OCI-LY3 (cell line): ENCODE measurements around the gene CCDC13.

ENCODE experiments used
- H2AFZ ChIP-seq: fragments of 200-600, 300-600 bp; shearing (Covaris generic); 2 replicates; pipeline ENCODE4 v1.6.0; 2014; ENCODE audit warnings: antibody characterized with exemption, low read depth, low read length
- H3K27ac ChIP-seq: fragments of 200-600, 300-600 bp; sonication (generic); 2 replicates; pipeline ENCODE4 v1.5.1; 2014; ENCODE audit warnings: mild to moderate bottlenecking, low read length, moderate library complexity, mixed read lengths
- H3K27me3 ChIP-seq: fragments of 200-600, 300-600 bp; sonication (generic); 2 replicates; pipeline ENCODE4 v1.6.1; 2014; ENCODE audit warnings: low read depth, low read length, mixed read lengths
- H3K36me3 ChIP-seq: fragments of 200-600, 300-600 bp; sonication (generic); replicated peaks from 2 replicates; pipeline ENCODE3; 2014; ENCODE audit warnings: low read depth, low read length, mixed read lengths
- H3K4me1 ChIP-seq: fragments of 300-600, 200-600 bp; sonication (generic); 2 replicates; pipeline ENCODE4 v1.6.1; 2014; ENCODE audit warnings: low read length, mixed read lengths
- H3K4me2 ChIP-seq: fragments of 200-600, 300-600 bp; sonication (generic); 2 replicates; pipeline ENCODE4 v1.6.1; 2014; ENCODE audit warnings: low read length, mixed read lengths
- H3K4me3 ChIP-seq: fragments of 300-600, 200-600 bp; sonication (generic); 2 replicates; pipeline ENCODE4 v1.5.1; 2014; ENCODE audit warnings: antibody characterized with exemption, mild to moderate bottlenecking, low read length, moderate library complexity
- H3K79me2 ChIP-seq: fragments of 300-600, 200-600 bp; shearing (Covaris generic); 2 replicates; pipeline ENCODE4 v1.6.1; 2014; ENCODE audit warnings: mild to moderate bottlenecking, low read length, mixed read lengths
- H3K9ac ChIP-seq: fragments of 300-600, 200-600 bp; shearing (Covaris generic); 2 replicates; pipeline ENCODE4 v1.6.0; 2014; ENCODE audit warnings: mild to moderate bottlenecking, low read length, moderate library complexity
- H3K9me3 ChIP-seq: fragments of 200-600, 300-600 bp; shearing (Covaris generic); 2 replicates; pipeline ENCODE4 v1.6.1; 2014; ENCODE audit warnings: low read length, mixed read lengths; ENCODE audit not compliant: insufficient read depth
- H4K20me1 ChIP-seq: fragments of 200-600, 300-600 bp; sonication (generic); 2 replicates; pipeline ENCODE4 v1.6.1; 2016; ENCODE audit warnings: low read length, mixed read lengths; ENCODE audit not compliant: insufficient read depth
- EZH2phosphoT487 ChIP-seq: fragments of 200-600 bp; shearing (Covaris generic); IDR thresholded peaks from 2 replicates; pipeline ENCODE4 v1.6.1; 2018; ENCODE audit warnings: antibody characterized with exemption, mixed run types, low read depth
- TF ChIP-seq, protein P1 (sequence below): fragments of 200-600, 300-600 bp; sonication (generic); IDR thresholded peaks from 2 replicates; pipeline ENCODE4 v1.5.1; 2014; ENCODE audit warnings: antibody characterized with exemption, low read length, low read depth

The CCDC13 gene

GRCh38 chr3:42755681-42756578 lies 17.1 kb downstream of the CCDC13 start:
- Histone ChIP-seq H3K4me3 (no peak overlapping the region), H3K36me3 (no peaks in the 10 kb centered on the region), H4K20me1 (no peaks in the 10 kb centered on the region), H2AFZ (no peak overlapping the region), H3K4me1 (no peaks in the 10 kb centered on the region), H3K9ac (no peak overlapping the region), H3K27ac (no peak overlapping the region), H3K27me3 (peaks cover 20% of the 10 kb centered on the region), H3K9me3 (no peaks in the 10 kb centered on the region), H3K4me2 (no peak overlapping the region), H3K79me2 (no peaks in the 10 kb centered on the region)
- TF ChIP-seq, protein P1, sequence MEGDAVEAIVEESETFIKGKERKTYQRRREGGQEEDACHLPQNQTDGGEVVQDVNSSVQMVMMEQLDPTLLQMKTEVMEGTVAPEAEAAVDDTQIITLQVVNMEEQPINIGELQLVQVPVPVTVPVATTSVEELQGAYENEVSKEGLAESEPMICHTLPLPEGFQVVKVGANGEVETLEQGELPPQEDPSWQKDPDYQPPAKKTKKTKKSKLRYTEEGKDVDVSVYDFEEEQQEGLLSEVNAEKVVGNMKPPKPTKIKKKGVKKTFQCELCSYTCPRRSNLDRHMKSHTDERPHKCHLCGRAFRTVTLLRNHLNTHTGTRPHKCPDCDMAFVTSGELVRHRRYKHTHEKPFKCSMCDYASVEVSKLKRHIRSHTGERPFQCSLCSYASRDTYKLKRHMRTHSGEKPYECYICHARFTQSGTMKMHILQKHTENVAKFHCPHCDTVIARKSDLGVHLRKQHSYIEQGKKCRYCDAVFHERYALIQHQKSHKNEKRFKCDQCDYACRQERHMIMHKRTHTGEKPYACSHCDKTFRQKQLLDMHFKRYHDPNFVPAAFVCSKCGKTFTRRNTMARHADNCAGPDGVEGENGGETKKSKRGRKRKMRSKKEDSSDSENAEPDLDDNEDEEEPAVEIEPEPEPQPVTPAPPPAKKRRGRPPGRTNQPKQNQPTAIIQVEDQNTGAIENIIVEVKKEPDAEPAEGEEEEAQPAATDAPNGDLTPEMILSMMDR, result peak; percentile 66
- no peak for TF ChIP-seq EZH2phosphoT487

GRCh38 chr3:42753757-42754156 lies 19.3 kb downstream of the CCDC13 start:
- Histone ChIP-seq H3K9ac (no peak overlapping the region), H3K9me3 (no peaks in the 10 kb centered on the region)

GRCh38 chr3:42752961-42753360 lies 20.1 kb downstream of the CCDC13 start:
- TF ChIP-seq EZH2phosphoT487, result no peak
- TF ChIP-seq, protein P1, result no peak
- Histone ChIP-seq H3K4me3 (no peak overlapping the region), H3K27me3 (peaks cover 6% of the 10 kb centered on the region; the same call in 1 of the 2 replicates), H3K79me2 (no peaks in the 10 kb centered on the region), H2AFZ (no peak overlapping the region), H3K4me2 (no peak overlapping the region), H3K36me3 (no peaks in the 10 kb centered on the region), H3K4me1 (no peaks in the 10 kb centered on the region), H3K9ac (no peak overlapping the region), H3K9me3 (no peaks in the 10 kb centered on the region), H3K27ac (no peak overlapping the region), H4K20me1 (no peaks in the 10 kb centered on the region)

More at GRCh38 chr3:42753757-42754156, 19.3 kb downstream of the CCDC13 start:
- TF ChIP-seq EZH2phosphoT487, result no peak
- TF ChIP-seq, protein P1, result no peak
- Histone ChIP-seq H3K27me3 (peaks cover 13% of the 10 kb centered on the region), H3K79me2 (no peaks in the 10 kb centered on the region), H3K27ac (no peak overlapping the region), H3K4me1 (no peaks in the 10 kb centered on the region), H4K20me1 (no peaks in the 10 kb centered on the region), H3K4me2 (no peak overlapping the region), H2AFZ (no peak overlapping the region), H3K4me3 (no peak overlapping the region), H3K36me3 (no peaks in the 10 kb centered on the region)

- no peaks in the 10 kb centered on the region for H3K36me3 ChIP-seq
- no peak overlapping the region for H3K4me2 ChIP-seq
- H3K9ac ChIP-seq, result no peak overlapping the region
- peaks cover 4% of the 10 kb centered on the region; the same call in 1 of the 2 replicates for H3K27me3 ChIP-seq
- no peaks in the 10 kb centered on the region for H3K4me1 ChIP-seq
- no peak overlapping the region for H3K27ac ChIP-seq
- H3K4me3 ChIP-seq, result no peak overlapping the region
- H3K9me3 ChIP-seq, result no peaks in the 10 kb centered on the region
- no peaks in the 10 kb centered on the region for H4K20me1 ChIP-seq
- H3K79me2 ChIP-seq, result no peaks in the 10 kb centered on the region
- no peak overlapping the region for H2AFZ ChIP-seq
- TF ChIP-seq EZH2phosphoT487, result no peak
- TF ChIP-seq, protein P1, result no peak
Measured at GRCh38 chr3:42752441-42752840, 20.6 kb downstream of the CCDC13 start.
